OCI-LY1 (cell line): Measurements from ENCODE around the gene ADAMTS17.

Source experiments
- H2AFZ ChIP-seq: fragments of 200-600 bp; sonication (generic), shearing (Covaris generic); 2 replicates; pipeline ENCODE4 v1.6.0; 2014; ENCODE audit warnings: antibody characterized with exemption, mild to moderate bottlenecking, low read length
- H3F3A ChIP-seq: fragments of 200-600 bp; sonication (generic), shearing (Covaris generic); 2 replicates; pipeline ENCODE4 v1.6.0; 2014; ENCODE audit warnings: mild to moderate bottlenecking, antibody characterized with exemption, low read length, moderate library complexity; ENCODE audit not compliant: insufficient read depth
- H3K27ac ChIP-seq: fragments of 200-600 bp; sonication (generic); 2 replicates; pipeline ENCODE4 v1.5.1; 2014; ENCODE audit warnings: low read length, mixed run types, mild to moderate bottlenecking, low read depth; ENCODE audit not compliant: poor library complexity, severe bottlenecking
- H3K27me3 ChIP-seq: fragments of 200-600 bp; sonication (generic); 2 replicates; pipeline ENCODE4 v1.6.0; 2014; ENCODE audit warnings: antibody characterized with exemption, mild to moderate bottlenecking, low read length, moderate library complexity; ENCODE audit not compliant: insufficient read depth
- H3K36me3 ChIP-seq: fragments of 200-600 bp; sonication (generic); 2 replicates; pipeline ENCODE4 v1.6.1; 2014; ENCODE audit warnings: mild to moderate bottlenecking, antibody characterized with exemption, low read length, moderate library complexity, mixed read lengths; ENCODE audit not compliant: insufficient read depth
- H3K4me1 ChIP-seq: fragments of 200-600 bp; sonication (generic); 2 replicates; pipeline ENCODE4 v1.5.1; 2014; ENCODE audit warnings: mild to moderate bottlenecking, low read length, moderate library complexity; ENCODE audit not compliant: insufficient read depth, severe bottlenecking
- H3K4me2 ChIP-seq: fragments of 200-600 bp; sonication (generic), shearing (Covaris generic); 2 replicates; pipeline ENCODE4 v1.6.1; 2014; ENCODE audit warnings: low read length
- H3K4me3 ChIP-seq: fragments of 200-600 bp; sonication (generic); 2 replicates; pipeline ENCODE4 v1.5.1; 2014; ENCODE audit warnings: low read length, low read depth, mild to moderate bottlenecking, mixed read lengths; ENCODE audit not compliant: poor library complexity, severe bottlenecking
- H3K79me2 ChIP-seq: fragments of 200-600 bp; shearing (Covaris generic); 2 replicates; pipeline ENCODE4 v1.6.1; 2016; ENCODE audit warnings: mixed run types, low read length, mixed read lengths; ENCODE audit not compliant: insufficient read depth
- H3K9ac ChIP-seq: fragments of 200-600 bp; sonication (generic), shearing (Covaris generic); 2 replicates; pipeline ENCODE4 v1.6.1; 2014; ENCODE audit warnings: mild to moderate bottlenecking, low read length, mixed read lengths
- H3K9me2 ChIP-seq: fragments of 200-600 bp; sonication (generic), shearing (Covaris generic); 2 replicates; pipeline ENCODE4 v1.6.1; 2014; ENCODE audit warnings: low read depth, mild to moderate bottlenecking, low read length, mixed read lengths
- H3K9me3 ChIP-seq: fragments of 200-600 bp; shearing (Covaris generic); 2 replicates; pipeline ENCODE4 v1.6.1; 2014; ENCODE audit warnings: low read length, mixed read lengths
- H4K20me1 ChIP-seq: fragments of 200-600 bp; sonication (generic), shearing (Covaris generic); 2 replicates; pipeline ENCODE4 v1.6.0; 2016; ENCODE audit warnings: mild to moderate bottlenecking, low read length; ENCODE audit not compliant: insufficient read depth
- EZH2 ChIP-seq: fragments of 200-600 bp; sonication (generic), shearing (Covaris generic); IDR thresholded peaks from 2 replicates; pipeline ENCODE4 v1.8.0; 2017; ENCODE audit warnings: borderline replicate concordance, mixed run types, mild to moderate bottlenecking, antibody characterized with exemption, low read length, moderate library complexity, mixed read lengths
- TF ChIP-seq, protein P1 (sequence below): fragments of 200-600 bp; sonication (generic), shearing (Covaris generic); IDR thresholded peaks from 2 replicates; pipeline ENCODE4 v1.5.1; 2017; ENCODE audit warnings: mild to moderate bottlenecking, antibody characterized with exemption, low read length, moderate library complexity, mixed read lengths

The ADAMTS17 gene

DNA sequence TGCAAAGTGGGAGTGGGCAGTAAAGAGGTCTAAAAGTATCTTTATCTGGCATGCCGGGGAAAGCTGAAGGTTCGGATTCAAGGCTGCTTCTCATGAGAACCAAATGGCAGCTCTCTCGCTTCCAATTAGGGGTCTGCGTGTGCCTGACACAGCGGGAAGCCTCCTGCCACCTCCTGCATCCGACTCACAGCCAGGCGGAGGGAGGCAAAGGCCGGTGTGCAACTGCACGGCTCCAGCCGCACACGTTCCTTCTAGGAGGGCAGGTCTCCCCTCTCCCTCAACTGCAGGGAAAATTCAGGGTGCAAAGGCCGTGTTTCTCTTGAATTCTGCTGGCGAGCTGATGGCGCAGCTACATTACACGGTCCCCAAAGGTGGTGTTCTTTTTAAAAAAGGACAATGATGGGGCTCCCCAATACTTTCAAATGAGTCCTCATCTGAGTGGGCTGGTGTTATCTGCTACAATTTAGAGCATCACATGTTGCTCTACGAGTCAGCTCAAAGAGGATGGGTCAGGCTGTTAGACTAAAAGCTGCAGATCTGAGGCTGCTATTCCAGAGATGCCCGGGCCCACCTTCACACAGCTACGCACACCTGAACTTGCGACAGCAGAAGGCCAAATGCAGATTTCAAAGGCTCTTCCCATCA, 226.6 kb downstream of the ADAMTS17 start:
- no peaks in the 10 kb centered on the region for H3K27me3 ChIP-seq
- H3K79me2 ChIP-seq = no peaks in the 10 kb centered on the region
- H3K27ac ChIP-seq = no peak overlapping the region
- H3K36me3 ChIP-seq = no peaks in the 10 kb centered on the region
- H4K20me1 ChIP-seq = no peaks in the 10 kb centered on the region
- H2AFZ ChIP-seq = no peak overlapping the region
- no peaks in the 10 kb centered on the region for H3K9me3 ChIP-seq
- no peak overlapping the region for H3K4me3 ChIP-seq
- TF ChIP-seq, protein P1, sequence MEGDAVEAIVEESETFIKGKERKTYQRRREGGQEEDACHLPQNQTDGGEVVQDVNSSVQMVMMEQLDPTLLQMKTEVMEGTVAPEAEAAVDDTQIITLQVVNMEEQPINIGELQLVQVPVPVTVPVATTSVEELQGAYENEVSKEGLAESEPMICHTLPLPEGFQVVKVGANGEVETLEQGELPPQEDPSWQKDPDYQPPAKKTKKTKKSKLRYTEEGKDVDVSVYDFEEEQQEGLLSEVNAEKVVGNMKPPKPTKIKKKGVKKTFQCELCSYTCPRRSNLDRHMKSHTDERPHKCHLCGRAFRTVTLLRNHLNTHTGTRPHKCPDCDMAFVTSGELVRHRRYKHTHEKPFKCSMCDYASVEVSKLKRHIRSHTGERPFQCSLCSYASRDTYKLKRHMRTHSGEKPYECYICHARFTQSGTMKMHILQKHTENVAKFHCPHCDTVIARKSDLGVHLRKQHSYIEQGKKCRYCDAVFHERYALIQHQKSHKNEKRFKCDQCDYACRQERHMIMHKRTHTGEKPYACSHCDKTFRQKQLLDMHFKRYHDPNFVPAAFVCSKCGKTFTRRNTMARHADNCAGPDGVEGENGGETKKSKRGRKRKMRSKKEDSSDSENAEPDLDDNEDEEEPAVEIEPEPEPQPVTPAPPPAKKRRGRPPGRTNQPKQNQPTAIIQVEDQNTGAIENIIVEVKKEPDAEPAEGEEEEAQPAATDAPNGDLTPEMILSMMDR = no peak
- TF ChIP-seq EZH2 = no peak
- peaks cover 4% of the 10 kb centered on the region for H3K4me1 ChIP-seq
- H3K9me2 ChIP-seq = no peaks in the 10 kb centered on the region
- H3K9ac ChIP-seq = no peak overlapping the region
- no peaks in the 10 kb centered on the region for H3F3A ChIP-seq
- H3K4me2 ChIP-seq = no peak overlapping the region

DNA sequence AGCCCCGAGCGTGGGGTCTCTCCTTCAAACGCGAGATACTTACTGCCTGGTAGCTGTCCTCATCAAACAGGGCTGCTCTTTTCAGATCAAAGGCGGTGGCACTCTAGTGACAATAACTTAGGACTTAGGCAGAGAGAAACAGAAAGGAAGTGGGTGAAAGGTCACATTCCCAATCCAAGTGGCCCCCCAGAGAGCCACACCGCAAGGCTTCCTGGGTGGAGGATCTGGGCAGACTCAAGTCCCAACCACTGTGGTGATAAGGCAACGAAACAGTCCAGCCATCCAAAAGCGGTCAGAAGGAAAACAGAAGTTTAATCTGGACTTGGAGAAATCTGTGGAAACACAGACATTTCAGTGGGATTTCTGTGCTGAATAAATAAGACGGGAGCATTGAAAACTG, 227.2 kb downstream of the ADAMTS17 start:
- H3K9me3 ChIP-seq = no peaks in the 10 kb centered on the region
- no peaks in the 10 kb centered on the region for H3K9me2 ChIP-seq
- H3K4me2 ChIP-seq = no peak overlapping the region
- H3K27me3 ChIP-seq = no peaks in the 10 kb centered on the region
- H3K36me3 ChIP-seq = no peaks in the 10 kb centered on the region
- no peaks in the 10 kb centered on the region for H3K79me2 ChIP-seq
- TF ChIP-seq, protein P1 = no peak
- no peak for TF ChIP-seq EZH2
- no peak overlapping the region for H3K9ac ChIP-seq
- no peaks in the 10 kb centered on the region for H4K20me1 ChIP-seq
- no peak overlapping the region for H3K27ac ChIP-seq
- no peak overlapping the region for H3K4me3 ChIP-seq
- H2AFZ ChIP-seq = no peak overlapping the region
- peaks cover 4% of the 10 kb centered on the region for H3K4me1 ChIP-seq
- no peaks in the 10 kb centered on the region for H3F3A ChIP-seq

DNA sequence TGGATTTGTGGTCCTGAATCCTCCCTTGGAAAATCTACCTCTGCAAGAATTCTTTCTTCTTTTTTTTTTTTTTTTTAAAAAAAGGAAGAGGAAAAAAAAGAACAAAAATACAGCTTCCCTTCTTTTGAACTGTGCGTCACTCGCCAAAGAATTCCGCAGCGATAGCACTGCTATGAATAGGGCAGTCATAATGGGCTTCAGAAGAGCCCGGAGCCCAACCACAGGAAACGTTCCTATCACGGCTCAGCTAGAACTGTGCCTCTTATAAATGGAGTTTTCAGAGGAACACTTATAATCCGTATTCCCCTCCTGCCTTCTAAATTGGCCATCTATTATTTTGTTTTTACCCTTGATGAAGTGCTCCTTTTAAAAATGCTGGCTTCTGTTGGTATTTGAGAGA, 227.7 kb downstream of the ADAMTS17 start:
- TF ChIP-seq EZH2 = no peak
- TF ChIP-seq, protein P1 = no peak
- H3K9ac ChIP-seq = no peak overlapping the region
- no peaks in the 10 kb centered on the region for H3K9me2 ChIP-seq
- H3K9me3 ChIP-seq = no peaks in the 10 kb centered on the region
- no peaks in the 10 kb centered on the region for H3K79me2 ChIP-seq
- no peak overlapping the region for H3K27ac ChIP-seq
- H3K36me3 ChIP-seq = no peaks in the 10 kb centered on the region
- no peaks in the 10 kb centered on the region for H3F3A ChIP-seq
- H3K4me2 ChIP-seq = no peak overlapping the region
- H3K27me3 ChIP-seq = no peaks in the 10 kb centered on the region
- no peak overlapping the region for H2AFZ ChIP-seq
- peaks cover 4% of the 10 kb centered on the region for H3K4me1 ChIP-seq
- no peaks in the 10 kb centered on the region for H4K20me1 ChIP-seq
- no peak overlapping the region for H3K4me3 ChIP-seq
